ENCODE data around the gene HBG1. TPM values are rescaled to one million over a fixed set of nuclear protein-coding genes. Genes with fewer than 3 reads are reported as not detected.

The HBG1 gene
- total and polyA plus RNA-seq, 2 of the 4 experiments (the other 2 are of a cell fraction) = not detected

DNA sequence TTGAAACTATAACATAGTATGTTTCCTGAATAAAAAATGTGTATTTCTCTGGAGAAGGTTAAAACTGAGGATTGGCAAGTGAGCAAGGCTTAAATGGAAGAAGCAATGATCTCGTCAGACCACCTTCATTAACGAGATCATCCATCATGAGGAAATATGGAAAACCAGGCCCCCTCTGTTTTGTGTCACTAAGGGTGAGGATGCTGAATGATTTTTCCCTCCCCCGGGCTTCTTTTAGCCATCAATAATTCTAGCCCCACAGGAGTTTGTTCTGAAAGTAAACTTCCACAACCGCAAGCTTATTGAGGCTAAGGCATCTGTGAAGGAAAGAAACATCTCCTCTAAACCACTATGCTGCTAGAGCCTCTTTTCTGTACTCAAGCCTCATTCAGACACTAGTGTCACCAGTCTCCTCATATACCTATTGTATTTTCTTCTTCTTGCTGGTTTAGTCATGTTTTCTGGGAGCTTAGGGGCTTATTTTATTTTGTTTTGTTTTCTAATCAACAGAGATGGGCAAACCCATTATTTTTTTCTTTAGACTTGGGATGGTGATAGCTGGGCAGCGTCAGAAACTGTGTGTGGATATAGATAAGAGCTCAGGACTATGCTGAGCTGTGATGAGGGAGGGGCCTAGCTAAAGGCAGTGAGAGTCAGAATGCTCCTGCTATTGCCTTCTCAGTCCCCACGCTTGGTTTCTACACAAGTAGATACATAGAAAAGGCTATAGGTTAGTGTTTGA lies 25.9 kb upstream of the HBG1 start (continued):
- TF ChIP-seq CTCF (conservative IDR thresholded peaks at IDR 0.05; ENCODE audit: low read depth, low read length) = no peak

DNA sequence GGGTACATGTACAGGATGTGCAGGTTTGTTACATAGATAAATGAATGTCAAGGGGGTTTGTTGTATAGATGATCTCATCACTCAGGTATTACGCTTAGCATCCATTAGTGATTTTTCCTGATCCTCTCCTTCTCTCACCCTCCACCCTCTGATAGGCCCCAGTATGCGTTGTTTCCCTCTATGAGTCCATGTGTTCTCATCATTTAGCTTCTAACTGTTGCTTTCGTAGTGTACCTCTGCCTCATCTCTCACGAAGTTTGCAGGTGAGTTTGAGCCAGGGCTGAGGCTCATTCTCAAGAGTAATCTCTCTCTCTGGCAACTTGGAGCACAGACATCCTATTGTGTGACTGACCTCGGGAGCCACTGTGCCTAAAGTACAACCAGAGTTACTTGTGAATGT lies 24.7 kb upstream of the HBG1 start:
- H3K27me3 ChIP-seq (ENCODE audit: control insufficient read depth, insufficient read depth, low read length) = no peaks in the 10 kb centered on the region
- dilution Hi-C loops (cut with HindIII; ENCODE audit: low sequenced_read_pairs, unreplicated experiment) = no loop called here
- DNase-seq = no peak
- TF ChIP-seq POLR2A (IDR thresholded peaks at IDR 0.05; ENCODE audit: low read depth, low read length) (no peak), RAD21 (IDR thresholded peaks at IDR 0.05; ENCODE audit: low read length) (no peak), MAFK (IDR thresholded peaks at IDR 0.05; ENCODE audit: low read depth, low read length) (no peak), NFE2L2 (IDR thresholded peaks at IDR 0.05; ENCODE audit: low read depth, low read length) (no peak), CHD1 (IDR thresholded peaks at IDR 0.05; ENCODE audit: low read depth, low read length) (no peak), SMC3 (IDR thresholded peaks at IDR 0.05; ENCODE audit: low read depth, low read length) (no peak), RFX5 (IDR thresholded peaks at IDR 0.05; ENCODE audit: low read depth, low read length) (no peak), FOS (IDR thresholded peaks at IDR 0.05; ENCODE audit: low read depth, low read length) (no peak), ELK1 (IDR thresholded peaks at IDR 0.05; ENCODE audit: borderline replicate concordance, low read depth, low read length) (no peak), MAZ (IDR thresholded peaks at IDR 0.05; ENCODE audit: borderline replicate concordance, low read depth, low read length) (no peak), BHLHE40 (IDR thresholded peaks at IDR 0.05; ENCODE audit: low read depth, low read length) (no peak)
- TF ChIP-seq, protein P1, sequence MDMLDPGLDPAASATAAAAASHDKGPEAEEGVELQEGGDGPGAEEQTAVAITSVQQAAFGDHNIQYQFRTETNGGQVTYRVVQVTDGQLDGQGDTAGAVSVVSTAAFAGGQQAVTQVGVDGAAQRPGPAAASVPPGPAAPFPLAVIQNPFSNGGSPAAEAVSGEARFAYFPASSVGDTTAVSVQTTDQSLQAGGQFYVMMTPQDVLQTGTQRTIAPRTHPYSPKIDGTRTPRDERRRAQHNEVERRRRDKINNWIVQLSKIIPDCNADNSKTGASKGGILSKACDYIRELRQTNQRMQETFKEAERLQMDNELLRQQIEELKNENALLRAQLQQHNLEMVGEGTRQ (IDR thresholded peaks at IDR 0.05; ENCODE audit: low read depth, low read length) = no peak

More for the DNA sequence above, 24.7 kb upstream of the HBG1 start:
- Histone ChIP-seq H3K27ac (ENCODE audit: insufficient read depth, low read length) (no peak overlapping the region), H2BK20ac (ENCODE audit: low read depth, low read length) (peak overlapping the region; percentile 95), H3K36me3 (ENCODE audit: control insufficient read depth, insufficient read depth, low read length) (no peaks in the 10 kb centered on the region), H3K79me1 (ENCODE audit: low read depth in 1 of 2, low read length in 2 of 2) (no peaks in the 10 kb centered on the region), H4K5ac (ENCODE audit: low read depth, low read length) (peak overlapping the region; percentile 6; the same call in 1 of the 2 replicates), H3K9ac (ENCODE audit: low read depth, low read length) (no peak overlapping the region), H4K91ac (ENCODE audit: insufficient read depth, low read depth, low read length) (peak overlapping the region; percentile 94), H3K4me2 (ENCODE audit: low read depth, low read length) (no peak overlapping the region), H3K23ac (ENCODE audit: low read depth, low read length) (peak overlapping the region; percentile 81; the same call in 1 of the 2 replicates), H2AK9ac (replicated peaks; ENCODE audit: low read depth, low read length, poor library complexity) (peak overlapping the region; percentile 4), H3K4me3 (ENCODE audit: insufficient read depth, low read depth, low read length) (no peak overlapping the region), H3K4me1 (ENCODE audit: control insufficient read depth, insufficient read depth, low read length) (peaks cover 3% of the 10 kb centered on the region), H4K8ac (ENCODE audit: low read depth in 2 of 2, low read length in 2 of 2) (peak overlapping the region; percentile 83; a peak in 3 of 4 replicates), H2AK5ac (ENCODE audit: low read depth, low read length) (peak overlapping the region; percentile 88), H3K9me3 (ENCODE audit: control insufficient read depth, insufficient read depth, low read length) (no peaks in the 10 kb centered on the region), H3K56ac (ENCODE audit: extremely low read depth, insufficient read depth, low read length) (peak overlapping the region; percentile 66; the same call in 1 of the 2 replicates), H3K9me1 (ENCODE audit: insufficient read depth, low read length) (peaks cover 3% of the 10 kb centered on the region), H3K4ac (ENCODE audit: low read depth, low read length) (peak overlapping the region; percentile 98), H2BK15ac (ENCODE audit: low read depth, low read length) (peak overlapping the region; percentile 93; the same call in 2 of the 3 replicates), H3K14ac (replicated peaks; ENCODE audit: low read depth, low read length) (peak overlapping the region; percentile 93), H2BK5ac (ENCODE audit: low read depth, low read length, poor library complexity, severe bottlenecking) (no peak overlapping the region), H2AFZ (replicated peaks; ENCODE audit: low read length, poor library complexity) (peak overlapping the region; percentile 68), H4K20me1 (ENCODE audit: insufficient read depth, low read length) (no peaks in the 10 kb centered on the region), H2BK120ac (ENCODE audit: low read depth, low read length) (peak overlapping the region; percentile 97), H3K18ac (ENCODE audit: low read depth, low read length) (peak overlapping the region; percentile 24; the same call in 1 of the 2 replicates)
- intact Hi-C loops (cut with micrococcal nuclease) = no loop called here
- BruUV-seq (replicated peaks) = no TSS peak
- in situ Hi-C loops (cut with MboI; ENCODE audit: low sequenced_read_pairs) = no loop called here
- ChIA-PET POLR2A (ENCODE audit: unreplicated experiment) (no interaction called here), CTCF (no interaction called here)
- WGBS, 2 experiments (ENCODE audit: extremely low coverage in 2 of 2, insufficient read length in 1 of 2) = 100% methylated on average over 3 of the region's 5 CpGs; no CpG with 5 or more reads in 1 of the 2 experiments
- ATAC-seq (ENCODE audit: low read depth) = no peak
